GM12878 (cell line): ENCODE data around the gene SUSD1. TPM values are rescaled to one million over a fixed set of nuclear protein-coding genes. Genes with fewer than 3 reads are reported as not detected.

Source experiments
- ATAC-seq: fragments of 200-7000 bp; cut with Tn5 transposase; 3 replicates; pipeline ENCODE4 v1.9.1; 2020; ENCODE audit warnings: mild to moderate bottlenecking, moderate library complexity
- BruUV-seq: library from RNA; stranded (reverse); fragments of 400-500 nt; replicated peaks from 2 replicates; lab custom pipeline; 2021; lab: Mats Ljungman, UMichigan
- CTCF ChIA-PET: fragments of 300-600 bp; sonication (Branson Sonifier 250); formaldehyde crosslinking; extraction: SDS; loops from one replicate; lab custom pipeline; 2021; ENCODE audit warnings: inconsistent platforms; lab: Yijun Ruan, JAX
- POLR2A ChIA-PET: fragments of 350-600 bp; formaldehyde crosslinking; extraction: SDS; loops from one replicate; lab custom pipeline; 2021; ENCODE audit warnings: inconsistent platforms; lab: Charles Lee
- RAD21 ChIA-PET: fragments of 300-600 bp; sonication (Branson Sonifier 250); formaldehyde crosslinking; loops from one replicate; lab custom pipeline; 2023; ENCODE audit warnings: antibody characterized with exemption; ENCODE audit not compliant: unreplicated experiment; lab: Charles Lee
- SMC1A ChIA-PET: fragments of 300-600 bp; sonication (Branson Sonifier 250); formaldehyde crosslinking; loops from one replicate; lab custom pipeline; 2023; ENCODE audit not compliant: unreplicated experiment, uncharacterized antibody; lab: Charles Lee
- DNase-seq: peaks from one replicate; pipeline ENCODE4 v3.0.0-alpha.2; 2011; ENCODE audit warnings: low read depth, low spot score
- FAIRE-seq: peaks from 3 replicates; lab custom pipeline; 2011; peaks lifted over from hg19 to GRCh38; lab: Jason Lieb, UNC
- H2AFZ ChIP-seq: 2 replicates; pipeline ENCODE4 v1.6.0; 2011; ENCODE audit warnings: low read depth, low read length, control low read depth; ENCODE audit not compliant: control insufficient read depth
- H3K27ac ChIP-seq: 2 replicates; pipeline ENCODE4 v1.5.1; 2011; ENCODE audit warnings: control low read depth; ENCODE audit not compliant: control insufficient read depth, insufficient read depth
- H3K27me3 ChIP-seq, 2 experiments: replicated peaks in 1 of 2; 2 replicates each; pipeline versions ENCODE4 v1.6.0 to v1.6.1; 2011; ENCODE audit warnings: low read length in 1 of 2; ENCODE audit not compliant: control insufficient read depth in 2 of 2, insufficient read depth in 2 of 2
- H3K36me3 ChIP-seq, 2 experiments: 2 replicates each; pipeline ENCODE4 v1.5.1; 2011; ENCODE audit warnings: low read length in 1 of 2; ENCODE audit not compliant: control insufficient read depth in 2 of 2, insufficient read depth in 2 of 2
- H3K4me1 ChIP-seq: 2 replicates; pipeline ENCODE4 v1.6.1; 2011; ENCODE audit warnings: mild to moderate bottlenecking, low read length, moderate library complexity, mixed read lengths; ENCODE audit not compliant: control insufficient read depth, insufficient read depth
- H3K4me2 ChIP-seq: 2 replicates; pipeline ENCODE4 v1.6.0; 2011; ENCODE audit warnings: control low read depth; ENCODE audit not compliant: control insufficient read depth, insufficient read depth
- H3K4me3 ChIP-seq: fragments of 200-600 bp; sonication (generic); 2 replicates; pipeline ENCODE4 v1.5.1; 2016
- H3K79me2 ChIP-seq: 2 replicates; pipeline ENCODE4 v1.6.0; 2011; ENCODE audit warnings: low read length; ENCODE audit not compliant: control insufficient read depth, insufficient read depth
- H3K9ac ChIP-seq: 2 replicates; pipeline ENCODE4 v1.8.0; 2011; ENCODE audit warnings: low read length, control low read depth, mixed read lengths; ENCODE audit not compliant: control insufficient read depth, insufficient read depth
- H3K9me3 ChIP-seq: replicated peaks from 3 replicates; pipeline ENCODE4 v1.5.1; 2011; ENCODE audit warnings: mild to moderate bottlenecking, low read length; ENCODE audit not compliant: control insufficient read depth, insufficient read depth
- H4K20me1 ChIP-seq: 2 replicates; pipeline ENCODE4 v1.6.0; 2011; ENCODE audit not compliant: control insufficient read depth, insufficient read depth
- BCL3 ChIP-seq: IDR thresholded peaks from 2 replicates; pipeline ENCODE4 v1.6.1; 2011; ENCODE audit warnings: borderline replicate concordance, low read depth, mild to moderate bottlenecking, moderate library complexity, low read length; ENCODE audit not compliant: insufficient read depth, poor library complexity, severe bottlenecking
- GATAD2B ChIP-seq: fragments of 450-650 bp; conservative IDR thresholded peaks from 2 replicates; pipeline ENCODE4 v1.6.1; 2017; ENCODE audit warnings: low read depth, mild to moderate bottlenecking, moderate library complexity
- MYB ChIP-seq: fragments of 150-350 bp; IDR thresholded peaks from 2 replicates; pipeline ENCODE4 v1.6.1; 2014; ENCODE audit warnings: mild to moderate bottlenecking, low read depth, low read length, borderline replicate concordance
- PBX3 ChIP-seq: IDR thresholded peaks from 2 replicates; pipeline ENCODE4 v1.6.1; 2011; ENCODE audit warnings: mild to moderate bottlenecking, low read depth, low read length, moderate library complexity; ENCODE audit not compliant: insufficient replicate concordance
- RFX5 ChIP-seq: IDR thresholded peaks from 2 replicates; pipeline ENCODE4 v1.6.1; 2011; ENCODE audit warnings: low read depth, low read length, improper control_type of control experiment
- RUNX3 ChIP-seq: IDR thresholded peaks from 2 replicates; pipeline ENCODE4 v1.6.1; 2012; ENCODE audit warnings: low read length, inconsistent platforms
- ZNF217 ChIP-seq: fragments of 450-650 bp; IDR thresholded peaks from 2 replicates; pipeline ENCODE4 v1.6.1; 2017; ENCODE audit warnings: antibody characterized with exemption, mild to moderate bottlenecking
- WGBS: methylation state at CpG from one replicate; pipeline ENCODE4 v1.1.6; 2016; ENCODE audit warnings: low lambda C conversion rate; ENCODE audit not compliant: insufficient replicate concordance, insufficient coverage; ENCODE audit errors: missing lambda C conversion rate; 5-methylcytosine and 5-hydroxymethylcytosine counted together
- in situ Hi-C: fragments of 300-500 bp; cut with MboI; formaldehyde crosslinking; loops from 9 replicates; pipeline ENCODE4 v1.14.3; 2018; ENCODE audit warnings: mixed read lengths
- intact Hi-C: fragments of 100-400 bp; cut with micrococcal nuclease; formaldehyde crosslinking; loops from one replicate; pipeline ENCODE4 v1.14.2; 2022; ENCODE audit not compliant: unreplicated experiment
- polyA plus RNA-seq, 11 experiments: library from polyadenylated mRNA; depleted of rRNA in 4 of 11; unstranded in 6 of 11; stranded (reverse) in 5 of 11; fragments of >200 nt; fragmentation: Nextera tagmentation in 4 of 11; fragmentation: Illumina TruSeq in 1 of 11; extraction: Ambion mirVana in 4 of 11; extraction: Trizol in 1 of 11; gene quantifications; 1 replicate in 1 of 11; 2 replicates in 10 of 11; pipeline versions ENCODE4 v1.2.1 to v1.2.3, GENCODE V29; 2011 to 2016; ENCODE audit warnings: inconsistent platforms in 2 of 11, missing spikeins in 2 of 11, low read depth in 1 of 11
- total RNA-seq, 4 experiments: library from RNA; depleted of rRNA in 3 of 4; stranded (reverse); fragments of >200 nt in 3 of 4; fragmentation: Illumina TruSeq in 1 of 4; extraction: Trizol in 1 of 4; gene quantifications; 2 replicates each; pipeline versions ENCODE4 v1.2.1 to v1.2.3, GENCODE V29; 2013 to 2021

SUSD1 gene
- total and polyA plus RNA-seq, 10 of the 15 experiments (the other 5 are each of a cell fraction or from before 2014, with no cell fraction given): 6.7 to 20.8 (median 13.2) TPM

GRCh38 chr9:112011051-112011620, 164.0 kb downstream of the SUSD1 start:
- TF ChIP-seq MYB: no peak
- no peak overlapping the region for H3K4me2 ChIP-seq
- in situ Hi-C loops (loop anchor here (25.0 kb wide), 1 partner anchor 1874 kb away; no protein-coding TSS in a partner anchor), intact Hi-C loops (no loop called here)
- no peak overlapping the region for H3K4me3 ChIP-seq
- no peaks in the 10 kb centered on the region for H4K20me1 ChIP-seq
- H3K79me2 ChIP-seq: no peaks in the 10 kb centered on the region
- ChIA-PET POLR2A (interaction anchor here (0.6 to 8.2 kb wide), 7 partner anchors 11 to 88 kb away, joined by 3 to 124 read pairs (median 4); no protein-coding TSS in a partner anchor), SMC1A (interaction anchor here (0.7 to 13.8 kb wide), 14 partner anchors 8 to 103 kb away, joined by 3 to 311 read pairs (median 6); no protein-coding TSS in a partner anchor), RAD21 (interaction anchor here (1.0 to 6.8 kb wide), 13 partner anchors 11 to 251 kb away, joined by 3 to 85 read pairs (median 12); no protein-coding TSS in a partner anchor), CTCF (interaction anchor here (1.4 to 3.3 kb wide), 8 partner anchors 10 to 69 kb away, joined by 4 to 21 read pairs (median 12); no protein-coding TSS in a partner anchor)
- BruUV-seq: no TSS peak
- peak overlapping the region; percentile 92; the same call in 1 of the 2 replicates for H3K27ac ChIP-seq
- FAIRE-seq (no peak), ATAC-seq (no peak), DNase-seq (no peak)
- H3K9me3 ChIP-seq: no peaks in the 10 kb centered on the region
- H3K27me3 ChIP-seq: no peaks in the 10 kb centered on the region
- H3K4me1 ChIP-seq: peaks cover 52% of the 10 kb centered on the region
- H3K9ac ChIP-seq: no peak overlapping the region
- no peak overlapping the region for H2AFZ ChIP-seq
- H3K36me3 ChIP-seq: no peaks in the 10 kb centered on the region
- WGBS: 94% methylated on average over 3 of the region's 3 CpGs

- H3K9me3 ChIP-seq: no peaks in the 10 kb centered on the region
- no peak overlapping the region for H3K4me3 ChIP-seq
- DNase-seq: no peak
- SMC1A ChIA-PET: interaction anchor here (1.1 to 13.8 kb wide), 8 partner anchors 8 to 84 kb away, joined by 4 to 311 read pairs (median 41); no protein-coding TSS in a partner anchor
- no peak overlapping the region for H2AFZ ChIP-seq
- in situ Hi-C loops: loop anchor here (25.0 kb wide), 1 partner anchor 1873 kb away; no protein-coding TSS in a partner anchor
- POLR2A ChIA-PET: interaction anchor here (0.6 to 7.6 kb wide), 3 partner anchors 16 to 64 kb away, joined by 3 to 77 read pairs (median 3); no protein-coding TSS in a partner anchor
- peaks cover 54% of the 10 kb centered on the region for H3K4me1 ChIP-seq
- TF ChIP-seq RUNX3 (no peak), RFX5 (no peak), PBX3 (no peak), ZNF217 (no peak), GATAD2B (no peak), BCL3 (no peak)
- TF ChIP-seq, all 136 proteins: peak for 0
- BruUV-seq: no TSS peak
- no peak overlapping the region for H3K4me2 ChIP-seq
- intact Hi-C loops: no loop called here
- no peak overlapping the region for H3K9ac ChIP-seq
- no peaks in the 10 kb centered on the region for H3K27me3 ChIP-seq
- ChIA-PET RAD21 (interaction anchor here (1.0 to 6.8 kb wide), 8 partner anchors 11 to 74 kb away, joined by 3 to 85 read pairs (median 31); no protein-coding TSS in a partner anchor), CTCF (interaction anchor here (1.4 to 1.9 kb wide), 3 partner anchors 24 to 68 kb away, joined by 4 to 16 read pairs (median 4); no protein-coding TSS in a partner anchor)
- H3K36me3 ChIP-seq: no peaks in the 10 kb centered on the region
- ATAC-seq (no peak), FAIRE-seq (no peak)
- no peak overlapping the region for H3K27ac ChIP-seq
- no peaks in the 10 kb centered on the region for H3K79me2 ChIP-seq
- no peaks in the 10 kb centered on the region for H4K20me1 ChIP-seq
Measured at GRCh38 chr9:112010537-112010936, 164.6 kb downstream of the SUSD1 start.
